Measurements from ENCODE around the gene UBFD1.

Gene UBFD1

DNA sequence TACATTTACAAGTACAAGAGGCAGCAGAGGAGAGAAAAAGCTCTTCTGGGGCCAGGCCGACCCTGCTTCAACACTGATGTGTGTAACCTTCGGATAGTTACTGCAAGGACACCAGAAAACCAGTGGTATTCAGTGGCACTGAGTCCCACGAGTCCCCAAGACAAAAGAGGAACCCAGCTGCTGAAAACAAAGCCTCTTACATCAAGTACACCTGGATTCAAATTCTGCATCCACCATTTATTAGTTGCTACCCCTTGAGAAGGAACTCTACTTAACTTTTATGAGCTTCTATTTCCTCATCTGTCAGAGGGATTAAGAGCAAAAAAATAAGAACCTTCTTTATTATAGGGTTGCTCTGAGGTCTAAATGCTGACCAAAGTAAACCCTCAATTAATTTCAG is 3.0 kb upstream of the UBFD1 start:
- Histone ChIP-seq H2BK120ac (ENCODE audit: insufficient read depth, low read length, poor library complexity) (no peak overlapping the region), H2BK5ac (ENCODE audit: low read depth, low read length, poor library complexity) (no peak overlapping the region), H3K4me1 (ENCODE audit: control insufficient read depth in 1 of 2, insufficient read depth in 2 of 2, low read length in 2 of 2) (peaks cover 0 to 4% of the 10 kb centered on the region in 2 experiments), H4K91ac (ENCODE audit: low read depth, low read length) (no peak overlapping the region), H3K36me3 (ENCODE audit: control insufficient read depth in 1 of 2, insufficient read depth in 2 of 2, low read length in 2 of 2) (peaks cover 26% of the 10 kb centered on the region in 2 experiments), H4K8ac (ENCODE audit: low read depth, low read length) (no peak overlapping the region), H3K79me2 (ENCODE audit: control insufficient read depth, insufficient read depth, low read length, poor library complexity) (peaks cover 9% of the 10 kb centered on the region), H3K4ac (ENCODE audit: low read depth, low read length) (no peak overlapping the region), H3K27ac (ENCODE audit: low read depth, low read length) (no peak overlapping the region), H3K23ac (ENCODE audit: low read length) (no peak overlapping the region), H3K79me1 (ENCODE audit: low read length) (peaks cover 7% of the 10 kb centered on the region), H2BK12ac (ENCODE audit: low read length) (no peak overlapping the region), H3K4me3 (ENCODE audit: low read depth, low read length) (no peak overlapping the region), H3K9me3 (ENCODE audit: insufficient read depth, low read depth, low read length) (no peaks in the 10 kb centered on the region), H2AK5ac (ENCODE audit: low read length) (no peak overlapping the region), H3K27me3 (ENCODE audit: insufficient read depth, low read length) (no peaks in the 10 kb centered on the region), H3K18ac (ENCODE audit: low read length) (no peak overlapping the region), H2AFZ (ENCODE audit: insufficient read depth, low read length, poor library complexity) (no peak overlapping the region), H4K12ac (ENCODE audit: low read depth, low read length) (no peak overlapping the region), H3K14ac (ENCODE audit: low read length) (no peak overlapping the region), H3K4me2 (ENCODE audit: low read length) (no peak overlapping the region), H3K9ac (ENCODE audit: low read length) (no peak overlapping the region)
- no peak for DNase-seq
- no CpG with 5 or more reads among the region's 3 CpGs for WGBS (ENCODE audit: extremely low coverage, insufficient coverage, insufficient read length)

DNA sequence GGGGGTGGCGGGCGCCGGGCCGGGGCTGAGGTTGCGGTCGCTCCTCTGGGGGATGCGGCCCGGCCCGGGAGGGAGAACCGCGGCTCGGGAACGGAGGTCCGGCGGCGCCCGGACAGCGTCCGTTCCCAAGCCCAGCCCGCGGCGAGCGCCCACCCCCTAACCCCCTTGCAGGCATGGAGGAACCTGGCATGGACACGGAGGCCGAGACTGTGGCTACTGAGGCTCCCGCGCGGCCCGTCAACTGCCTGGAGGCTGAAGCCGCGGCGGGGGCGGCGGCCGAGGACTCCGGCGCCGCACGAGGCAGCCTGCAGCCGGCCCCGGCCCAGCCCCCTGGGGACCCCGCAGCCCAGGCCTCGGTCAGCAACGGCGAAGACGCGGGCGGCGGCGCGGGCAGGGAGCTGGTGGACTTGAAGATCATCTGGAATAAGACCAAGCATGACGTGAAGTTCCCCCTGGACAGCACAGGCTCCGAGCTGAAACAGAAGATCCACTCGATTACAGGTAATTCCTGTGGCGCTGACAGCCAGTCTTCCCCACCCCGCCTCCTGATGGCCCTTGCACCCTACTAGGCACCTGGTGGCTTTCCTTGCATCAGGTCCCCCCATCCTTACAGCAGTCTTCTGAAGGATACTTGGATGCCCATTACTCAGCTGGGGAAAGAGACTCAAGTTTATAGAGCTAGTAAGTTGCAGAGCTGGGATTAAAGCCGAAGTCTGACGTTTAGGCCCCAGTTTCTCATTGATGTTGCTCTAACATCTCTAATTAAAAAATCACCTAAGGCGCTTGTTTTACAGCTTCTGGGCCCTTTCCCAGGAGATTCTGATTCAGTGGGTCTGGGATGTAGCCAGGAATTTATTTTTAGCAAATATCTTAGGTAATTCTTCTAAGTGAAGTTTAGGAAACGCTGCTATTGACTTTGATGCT is 514 bp downstream of the UBFD1 start:
- peaks cover 7% of the 10 kb centered on the region for H3K79me1 ChIP-seq (ENCODE audit: low read length)
- H2BK12ac ChIP-seq (ENCODE audit: low read length) = no peak overlapping the region
- peak overlapping the region; percentile 84 for H2BK120ac ChIP-seq (ENCODE audit: insufficient read depth, low read length, poor library complexity)
- no peak overlapping the region for H3K27ac ChIP-seq (ENCODE audit: low read depth, low read length)
- peak overlapping the region; percentile 93 for H2AFZ ChIP-seq (ENCODE audit: insufficient read depth, low read length, poor library complexity)
- peak overlapping the region; percentile 91 for H4K91ac ChIP-seq (ENCODE audit: low read depth, low read length)
- peak overlapping the region; percentile 92 for H4K12ac ChIP-seq (ENCODE audit: low read depth, low read length)
- peaks cover 0 to 4% of the 10 kb centered on the region in 2 experiments for H3K4me1 ChIP-seq (ENCODE audit: control insufficient read depth in 1 of 2, insufficient read depth in 2 of 2, low read length in 2 of 2)
- peak overlapping the region; percentile 93 for H3K14ac ChIP-seq (ENCODE audit: low read length)
- H3K27me3 ChIP-seq (ENCODE audit: insufficient read depth, low read length) = no peaks in the 10 kb centered on the region
- no CpG with 5 or more reads among the region's 60 CpGs for WGBS (ENCODE audit: extremely low coverage, insufficient coverage, insufficient read length)
- H3K9me3 ChIP-seq (ENCODE audit: insufficient read depth, low read depth, low read length) = no peaks in the 10 kb centered on the region
- H4K8ac ChIP-seq (ENCODE audit: low read depth, low read length) = peak overlapping the region; percentile 95
- peak overlapping the region; percentile 98 for H3K9ac ChIP-seq (ENCODE audit: low read length)
- peak in 1 of 2 donors; percentile 31 for DNase-seq
- H2AK5ac ChIP-seq (ENCODE audit: low read length) = peak overlapping the region; percentile 67
- peak overlapping the region; percentile 85 for H3K4ac ChIP-seq (ENCODE audit: low read depth, low read length)
- peak overlapping the region; percentile 85 for H3K23ac ChIP-seq (ENCODE audit: low read length)
- peak overlapping the region; percentile 94 for H3K4me2 ChIP-seq (ENCODE audit: low read length)
- peak overlapping the region; percentile 88 for H3K18ac ChIP-seq (ENCODE audit: low read length)
- peak overlapping the region; percentile 70 for H2BK5ac ChIP-seq (ENCODE audit: low read depth, low read length, poor library complexity)
- peaks cover 9% of the 10 kb centered on the region for H3K79me2 ChIP-seq (ENCODE audit: control insufficient read depth, insufficient read depth, low read length, poor library complexity)
- H3K4me3 ChIP-seq (ENCODE audit: low read depth, low read length) = peak overlapping the region; percentile 98
- peaks cover 17 to 31% of the 10 kb centered on the region in 2 experiments for H3K36me3 ChIP-seq (ENCODE audit: control insufficient read depth in 1 of 2, insufficient read depth in 2 of 2, low read length in 2 of 2)

DNA sequence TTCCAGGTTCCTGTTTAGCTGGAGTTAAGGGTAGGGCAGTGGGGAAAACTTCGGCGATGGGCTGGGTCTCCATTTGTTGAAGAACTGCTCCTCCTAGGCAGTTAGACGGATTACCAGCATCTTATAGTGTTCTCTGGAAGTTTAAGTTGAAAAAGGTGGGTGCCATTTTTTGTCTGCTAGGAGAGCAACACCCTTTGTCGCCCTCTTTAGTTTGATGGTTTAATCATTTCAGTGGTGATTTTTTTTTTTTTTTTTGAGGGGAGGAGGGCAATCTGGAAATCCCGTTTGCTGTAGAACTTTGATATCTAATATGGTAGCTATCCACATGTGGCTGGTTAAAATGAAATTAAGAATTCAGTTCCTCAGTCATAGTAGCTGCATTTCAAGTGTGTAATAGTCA is 4.1 kb downstream of the UBFD1 start:
- H3K4me2 ChIP-seq (ENCODE audit: low read length) = no peak overlapping the region
- no peaks in the 10 kb centered on the region for H3K9me3 ChIP-seq (ENCODE audit: insufficient read depth, low read depth, low read length)
- no peak overlapping the region for H3K14ac ChIP-seq (ENCODE audit: low read length)
- H3K27me3 ChIP-seq (ENCODE audit: insufficient read depth, low read length) = no peaks in the 10 kb centered on the region
- peaks cover 0 to 2% of the 10 kb centered on the region in 2 experiments for H3K4me1 ChIP-seq (ENCODE audit: control insufficient read depth in 1 of 2, insufficient read depth in 2 of 2, low read length in 2 of 2)
- no peak overlapping the region for H3K23ac ChIP-seq (ENCODE audit: low read length)
- H2BK120ac ChIP-seq (ENCODE audit: insufficient read depth, low read length, poor library complexity) = no peak overlapping the region
- H4K8ac ChIP-seq (ENCODE audit: low read depth, low read length) = no peak overlapping the region
- no CpG with 5 or more reads among the region's 5 CpGs for WGBS (ENCODE audit: extremely low coverage, insufficient coverage, insufficient read length)
- no peak overlapping the region for H3K27ac ChIP-seq (ENCODE audit: low read depth, low read length)
- no peak overlapping the region for H2AFZ ChIP-seq (ENCODE audit: insufficient read depth, low read length, poor library complexity)
- H2AK5ac ChIP-seq (ENCODE audit: low read length) = no peak overlapping the region
- no peak overlapping the region for H3K18ac ChIP-seq (ENCODE audit: low read length)
- no peak overlapping the region for H2BK12ac ChIP-seq (ENCODE audit: low read length)
- peaks cover 39 to 61% of the 10 kb centered on the region in 2 experiments for H3K36me3 ChIP-seq (ENCODE audit: control insufficient read depth in 1 of 2, insufficient read depth in 2 of 2, low read length in 2 of 2)
- no peak overlapping the region for H4K12ac ChIP-seq (ENCODE audit: low read depth, low read length)
- H3K9ac ChIP-seq (ENCODE audit: low read length) = no peak overlapping the region
- H4K91ac ChIP-seq (ENCODE audit: low read depth, low read length) = no peak overlapping the region
- no peak overlapping the region for H2BK5ac ChIP-seq (ENCODE audit: low read depth, low read length, poor library complexity)
- DNase-seq = no peak
- peaks cover 9% of the 10 kb centered on the region for H3K79me2 ChIP-seq (ENCODE audit: control insufficient read depth, insufficient read depth, low read length, poor library complexity)
- H3K79me1 ChIP-seq (ENCODE audit: low read length) = peaks cover 7% of the 10 kb centered on the region
- no peak overlapping the region for H3K4ac ChIP-seq (ENCODE audit: low read depth, low read length)
- H3K4me3 ChIP-seq (ENCODE audit: low read depth, low read length) = no peak overlapping the region

DNA sequence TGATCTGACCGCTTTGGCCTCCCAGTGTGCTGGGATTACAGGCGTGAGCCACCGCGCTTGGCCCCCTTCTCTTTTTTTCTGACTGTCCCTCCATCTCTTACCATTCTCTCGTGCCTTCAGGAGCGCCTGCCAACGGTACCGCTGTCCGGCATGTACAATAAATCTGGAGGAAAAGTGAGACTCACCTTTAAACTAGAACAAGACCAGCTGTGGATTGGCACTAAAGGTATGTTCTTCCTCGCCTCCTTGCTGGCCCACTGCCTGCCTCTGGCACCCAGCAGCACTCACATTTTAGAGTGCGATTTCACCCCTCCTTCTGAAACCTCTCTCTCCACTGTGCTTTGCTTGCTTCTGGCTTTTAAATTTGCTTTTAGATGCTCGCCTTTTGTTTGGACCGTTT is 5.0 kb downstream of the UBFD1 start:
- H3K27ac ChIP-seq (ENCODE audit: low read depth, low read length) = no peak overlapping the region
- no peak overlapping the region for H2AK5ac ChIP-seq (ENCODE audit: low read length)
- no peak overlapping the region for H2BK5ac ChIP-seq (ENCODE audit: low read depth, low read length, poor library complexity)
- H3K79me1 ChIP-seq (ENCODE audit: low read length) = peaks cover 3% of the 10 kb centered on the region
- H3K4me1 ChIP-seq (ENCODE audit: control insufficient read depth in 1 of 2, insufficient read depth in 2 of 2, low read length in 2 of 2) = no peaks in the 10 kb centered on the region
- DNase-seq = no peak
- H2BK120ac ChIP-seq (ENCODE audit: insufficient read depth, low read length, poor library complexity) = no peak overlapping the region
- peaks cover 46 to 68% of the 10 kb centered on the region in 2 experiments for H3K36me3 ChIP-seq (ENCODE audit: control insufficient read depth in 1 of 2, insufficient read depth in 2 of 2, low read length in 2 of 2)
- H4K12ac ChIP-seq (ENCODE audit: low read depth, low read length) = no peak overlapping the region
- WGBS (ENCODE audit: extremely low coverage, insufficient coverage, insufficient read length) = no CpG with 5 or more reads among the region's 13 CpGs
- no peak overlapping the region for H3K4me2 ChIP-seq (ENCODE audit: low read length)
- no peak overlapping the region for H2BK12ac ChIP-seq (ENCODE audit: low read length)
- H2AFZ ChIP-seq (ENCODE audit: insufficient read depth, low read length, poor library complexity) = no peak overlapping the region
- peaks cover 7% of the 10 kb centered on the region for H3K79me2 ChIP-seq (ENCODE audit: control insufficient read depth, insufficient read depth, low read length, poor library complexity)
- H3K4me3 ChIP-seq (ENCODE audit: low read depth, low read length) = no peak overlapping the region
- H4K8ac ChIP-seq (ENCODE audit: low read depth, low read length) = no peak overlapping the region
- no peak overlapping the region for H4K91ac ChIP-seq (ENCODE audit: low read depth, low read length)
- H3K27me3 ChIP-seq (ENCODE audit: insufficient read depth, low read length) = no peaks in the 10 kb centered on the region
- H3K14ac ChIP-seq (ENCODE audit: low read length) = no peak overlapping the region
- H3K9ac ChIP-seq (ENCODE audit: low read length) = no peak overlapping the region
- no peak overlapping the region for H3K23ac ChIP-seq (ENCODE audit: low read length)
- peak overlapping the region; percentile 31 for H3K18ac ChIP-seq (ENCODE audit: low read length)
- no peak overlapping the region for H3K4ac ChIP-seq (ENCODE audit: low read depth, low read length)
- H3K9me3 ChIP-seq (ENCODE audit: insufficient read depth, low read depth, low read length) = no peaks in the 10 kb centered on the region

Data from trophoblast cell (in vitro differentiated cells and primary cell).